ENCODE data around the gene DNAJB7.
"Not testable (repeated sequence)": the region's sequence is repeated elsewhere in the genome, so short reads cannot be mapped to it uniquely, and the experiment has no call there.

The DNAJB7 gene
- 0 to 0.12 (median 0) reads per million in 18 experiments for total RNA-seq

GRCh38 chr22:40862013-40862412 lies at the start of gene DNAJB7:
DNAJB7 (minus strand) TSS chr22:40862113; CDS start chr22:40861994, 119 bp downstream.
- peak in 1 of 2 donors; percentile 15 for DNase-seq

GRCh38 chr22:40908895-40909294 lies 47.0 kb upstream of the DNAJB7 start:
- no peak for DNase-seq

GRCh38 chr22:40904101-40904500 lies 42.2 kb upstream of the DNAJB7 start:
- no peak for DNase-seq

GRCh38 chr22:40898850-40899357 lies 37.0 kb upstream of the DNAJB7 start:
- peak; percentile 62 to 75 for DNase-seq

- DNase-seq, result no peak
Observed at GRCh38 chr22:40894417-40894816, 32.5 kb upstream of the DNAJB7 start.

GRCh38 chr22:40890881-40891280 lies 29.0 kb upstream of the DNAJB7 start:
- DNase-seq, result no peak

GRCh38 chr22:40889116-40889515 lies 27.2 kb upstream of the DNAJB7 start:
- DNase-seq, result no peak

GRCh38 chr22:40878922-40879321 lies 17.0 kb upstream of the DNAJB7 start:
- no peak for DNase-seq

GRCh38 chr22:40877488-40877887 lies 15.6 kb upstream of the DNAJB7 start:
- DNase-seq, result no peak

- no peak for DNase-seq
Observed at GRCh38 chr22:40876907-40877306, 15.0 kb upstream of the DNAJB7 start.

GRCh38 chr22:40875111-40875510 lies 13.2 kb upstream of the DNAJB7 start:
- DNase-seq, result no peak

GRCh38 chr22:40874016-40874415 lies 12.1 kb upstream of the DNAJB7 start:
- no peak for DNase-seq

GRCh38 chr22:40868379-40868778 lies 6.5 kb upstream of the DNAJB7 start:
- DNase-seq, result not testable (repeated sequence)

GRCh38 chr22:40867109-40867508 lies 5.2 kb upstream of the DNAJB7 start:
- DNase-seq, result no peak

GRCh38 chr22:40862537-40862936 lies 624 bp upstream of the DNAJB7 start:
- DNase-seq, result peak; percentile 38 to 41

- no peak for DNase-seq
Observed at GRCh38 chr22:40857309-40857855, 4.5 kb downstream of the DNAJB7 start.

GRCh38 chr22:40856513-40857308 lies 5.2 kb downstream of the DNAJB7 start, which contains the start of the genes ST13 and XPNPEP3:
ST13 (minus strand) TSS chr22:40856639; CDS start chr22:40856540, 99 bp downstream.
XPNPEP3 (plus strand) TSS chr22:40857148; CDS start chr22:40857182, 34 bp downstream.
- peak; percentile 97 to 98 for DNase-seq

GRCh38 chr22:40855979-40856512 lies 5.9 kb downstream of the DNAJB7 start:
- peak; percentile 43 to 49 for DNase-seq

- peak; percentile 81 to 88 for DNase-seq
Observed at GRCh38 chr22:40855071-40855978, 6.6 kb downstream of the DNAJB7 start.

GRCh38 chr22:40853961-40854360 lies 8.0 kb downstream of the DNAJB7 start:
- no peak for DNase-seq

GRCh38 chr22:40853333-40853732 lies 8.6 kb downstream of the DNAJB7 start:
- no peak for DNase-seq

GRCh38 chr22:40845816-40846215 lies 16.1 kb downstream of the DNAJB7 start:
- DNase-seq, result not testable (repeated sequence)
